GOT3 (cell line): ENCODE data around the gene ADAM8.
"Not testable (repeated sequence)": the region's sequence is repeated elsewhere in the genome, so short reads cannot be mapped to it uniquely, and the experiment has no call there.

Experiments used
- DNase-seq: peaks from one replicate; lab custom pipeline; 2025; ENCODE audit warnings: mixed read lengths; lab: John Stamatoyannopoulos, UW

ADAM8 gene

GRCh38 chr10:133276435-133277201 lies at the start of gene ADAM8:
ADAM8 (minus strand) TSS chr10:133276868; CDS start chr10:133276817, 51 bp downstream.
- no peak for DNase-seq

- DNase-seq, result no peak
Observed at GRCh38 chr10:133326223-133326551, 49.5 kb upstream of the ADAM8 start.

- DNase-seq, result no peak
Observed at GRCh38 chr10:133325440-133326222, 49.0 kb upstream of the ADAM8 start.

- no peak for DNase-seq
Observed at GRCh38 chr10:133324857-133325260, 48.2 kb upstream of the ADAM8 start.

GRCh38 chr10:133324198-133324792 lies 47.6 kb upstream of the ADAM8 start:
- DNase-seq, result no peak

DNA sequence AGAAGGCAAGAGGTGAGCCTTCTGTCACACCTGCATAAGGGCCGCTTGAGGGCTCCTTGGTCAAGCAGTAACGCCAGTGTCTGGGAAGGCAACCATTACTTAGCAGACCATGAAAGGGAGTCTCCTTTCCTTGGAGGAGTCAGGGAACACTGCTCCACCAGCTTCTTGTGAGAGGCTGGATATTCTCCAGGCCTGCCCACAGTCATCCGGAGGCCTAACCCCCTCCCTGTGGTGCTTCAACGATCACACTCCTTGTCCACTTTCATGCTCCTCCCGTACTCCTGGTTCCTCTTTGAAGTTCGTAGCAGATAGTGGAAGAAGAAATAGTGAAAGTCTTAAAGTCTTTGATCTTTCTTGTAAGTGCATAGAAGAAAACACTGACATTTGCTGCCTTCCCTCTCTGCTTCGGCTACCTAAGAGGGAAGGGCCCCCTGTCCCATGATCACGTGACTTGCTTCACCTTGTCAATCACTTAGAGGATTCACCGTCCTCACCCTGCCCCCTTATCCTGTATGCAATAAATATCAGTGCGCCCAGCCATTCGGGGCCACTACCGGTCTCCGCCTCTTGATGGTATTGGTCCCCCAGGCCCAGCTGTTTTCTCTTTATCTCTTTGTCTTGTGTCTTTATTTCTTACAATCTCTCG lies 45.5 kb upstream of the ADAM8 start:
- not testable (repeated sequence) for DNase-seq

DNA sequence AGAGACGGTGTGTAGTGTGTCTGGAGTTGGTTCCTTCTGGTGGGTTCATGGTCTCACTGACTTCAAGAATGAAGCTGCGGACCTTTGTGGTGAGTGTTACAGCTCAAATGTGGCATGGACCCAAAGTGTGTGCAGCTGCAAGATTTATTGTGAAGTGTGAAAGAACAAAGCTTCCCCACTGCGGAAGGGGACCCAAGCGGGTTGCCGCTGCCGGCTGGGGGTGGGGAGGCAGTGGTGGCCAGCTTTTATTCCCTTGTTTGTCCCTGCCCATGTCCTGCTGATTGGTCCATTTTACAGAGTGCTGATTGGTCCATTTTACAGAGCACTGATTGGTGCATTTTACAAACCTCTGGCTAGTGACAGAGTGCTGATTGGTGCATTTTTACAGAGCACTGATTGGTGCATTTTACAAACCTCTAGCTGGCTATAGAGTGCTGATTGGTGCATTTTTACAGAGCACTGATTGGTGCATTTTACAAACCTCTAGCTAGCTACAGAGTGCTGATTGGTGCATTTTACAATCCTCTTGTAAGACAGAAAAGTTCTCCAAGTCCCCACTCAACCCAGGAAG lies 44.3 kb upstream of the ADAM8 start:
- DNase-seq, result not testable (repeated sequence)

GRCh38 chr10:133318494-133319127 lies 41.9 kb upstream of the ADAM8 start:
- DNase-seq, result no peak

DNA sequence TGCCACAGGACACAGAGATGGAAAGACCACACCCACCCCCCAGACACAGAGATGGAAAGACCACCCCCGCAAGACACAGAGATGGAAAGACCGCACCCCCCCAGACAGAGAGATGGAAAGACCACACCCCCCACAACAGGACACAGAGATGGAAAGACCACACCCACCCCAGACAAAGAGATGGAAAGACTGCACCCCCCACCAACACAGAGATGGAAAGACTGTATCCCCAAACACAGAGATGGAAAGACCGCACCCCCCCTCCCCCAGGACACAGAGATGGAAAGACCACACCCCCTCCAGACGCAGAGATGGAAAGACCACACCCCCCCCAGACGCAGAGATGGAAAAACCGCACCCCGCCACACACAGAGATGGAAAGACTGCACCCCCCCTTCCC lies 40.1 kb upstream of the ADAM8 start:
- no peak for DNase-seq

- DNase-seq, result no peak
Observed at GRCh38 chr10:133316266-133316665, 39.6 kb upstream of the ADAM8 start.

GRCh38 chr10:133315847-133316246 lies 39.2 kb upstream of the ADAM8 start:
- DNase-seq, result no peak

DNA sequence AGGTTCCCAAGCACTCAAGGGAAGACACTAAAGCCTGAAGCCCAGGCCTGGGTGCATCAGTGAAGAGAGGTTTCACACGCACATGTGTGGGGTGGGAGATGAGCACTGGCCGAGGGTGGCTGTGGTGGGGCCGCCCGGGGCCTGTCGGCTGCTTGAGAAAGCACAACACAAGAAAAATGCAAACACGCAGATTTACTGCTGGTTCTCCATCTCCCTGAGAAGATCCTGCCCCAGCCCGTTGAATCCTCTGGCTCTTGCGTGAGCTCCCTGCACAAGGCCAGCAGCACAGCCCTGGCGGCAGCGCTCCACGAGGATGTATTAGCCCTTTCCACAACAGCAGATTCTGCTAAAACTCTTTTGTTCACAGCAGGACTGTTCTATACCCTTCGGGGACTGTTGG lies 38.2 kb upstream of the ADAM8 start:
- no peak for DNase-seq

DNA sequence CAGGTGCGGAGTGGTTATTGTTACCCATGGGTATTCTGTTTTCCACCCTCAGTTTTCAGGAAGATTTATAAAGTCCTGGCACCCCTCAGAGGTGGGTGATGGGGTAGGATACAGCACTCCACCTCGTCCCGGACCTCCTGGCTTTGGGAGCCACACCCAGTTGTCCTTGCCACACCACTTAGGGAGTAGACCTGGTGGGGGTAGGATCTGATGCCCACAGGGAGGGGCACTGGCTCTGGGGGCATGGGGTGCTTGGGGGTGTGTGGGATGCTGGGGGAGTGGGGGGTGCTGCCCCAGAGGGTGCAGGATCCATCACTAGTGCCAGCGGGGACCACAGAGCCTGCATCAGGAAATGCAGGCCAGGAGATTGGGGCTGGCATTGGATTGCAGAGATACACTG lies 36.5 kb upstream of the ADAM8 start:
- no peak for DNase-seq

DNA sequence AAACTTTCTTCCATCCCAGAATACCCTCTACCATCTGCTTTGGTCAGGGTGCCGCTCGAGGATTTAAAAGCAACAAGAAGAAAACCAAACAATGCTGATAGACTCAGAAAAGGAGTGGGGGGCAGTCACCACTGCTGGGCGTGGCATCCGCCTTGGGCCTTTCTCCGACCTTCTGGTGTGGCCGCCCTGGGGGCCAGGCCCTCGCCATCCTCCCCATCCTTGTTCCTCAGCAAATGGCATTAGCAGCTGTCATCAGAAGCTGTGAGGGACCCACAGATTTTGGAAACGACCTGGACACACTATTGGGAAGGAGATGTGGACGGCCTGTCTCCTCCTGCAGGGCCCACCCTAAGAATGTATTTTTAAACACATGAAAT lies 36.1 kb upstream of the ADAM8 start:
- no peak for DNase-seq

DNA sequence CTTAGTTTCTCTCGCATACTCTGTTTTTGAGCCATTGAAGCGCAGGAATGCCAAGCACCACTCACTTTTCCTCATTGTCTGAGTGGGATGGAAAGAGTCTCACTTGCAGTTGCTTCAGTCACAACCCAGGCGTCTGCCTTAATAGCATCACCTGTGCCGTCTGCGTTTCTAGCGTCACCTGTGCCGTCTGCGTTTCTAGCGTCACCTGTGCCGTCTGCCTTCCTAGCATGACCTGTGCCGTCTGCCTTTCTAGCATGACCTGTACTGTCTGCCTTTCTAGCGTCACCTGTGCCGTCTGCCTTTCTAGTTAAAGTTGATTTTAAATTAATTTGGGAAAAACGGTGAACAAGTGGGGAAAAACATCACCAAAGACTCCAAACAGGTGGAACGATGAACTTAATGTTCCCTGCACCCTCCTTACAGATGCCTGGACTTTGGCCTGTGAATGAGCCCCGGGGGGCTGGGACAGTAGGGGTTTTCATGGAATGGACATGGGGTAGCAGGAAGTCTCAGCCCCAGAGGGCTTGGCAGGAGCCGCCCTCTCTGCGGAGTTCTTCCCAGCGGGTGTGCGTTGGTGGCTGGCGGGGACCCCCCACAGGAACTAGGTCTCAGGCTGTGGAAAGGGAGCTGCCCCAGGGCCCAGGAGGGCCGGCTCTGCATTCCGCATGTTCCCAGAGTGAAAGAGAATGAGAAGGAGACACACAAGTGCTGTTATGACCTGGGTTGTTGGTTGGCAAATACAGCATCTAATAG lies 35.5 kb upstream of the ADAM8 start:
- no peak for DNase-seq

GRCh38 chr10:133311570-133311969 lies 34.9 kb upstream of the ADAM8 start:
- no peak for DNase-seq

- no peak for DNase-seq
Observed at GRCh38 chr10:133310789-133311188, 34.1 kb upstream of the ADAM8 start.

GRCh38 chr10:133310399-133310755 lies 33.7 kb upstream of the ADAM8 start:
- no peak for DNase-seq

DNA sequence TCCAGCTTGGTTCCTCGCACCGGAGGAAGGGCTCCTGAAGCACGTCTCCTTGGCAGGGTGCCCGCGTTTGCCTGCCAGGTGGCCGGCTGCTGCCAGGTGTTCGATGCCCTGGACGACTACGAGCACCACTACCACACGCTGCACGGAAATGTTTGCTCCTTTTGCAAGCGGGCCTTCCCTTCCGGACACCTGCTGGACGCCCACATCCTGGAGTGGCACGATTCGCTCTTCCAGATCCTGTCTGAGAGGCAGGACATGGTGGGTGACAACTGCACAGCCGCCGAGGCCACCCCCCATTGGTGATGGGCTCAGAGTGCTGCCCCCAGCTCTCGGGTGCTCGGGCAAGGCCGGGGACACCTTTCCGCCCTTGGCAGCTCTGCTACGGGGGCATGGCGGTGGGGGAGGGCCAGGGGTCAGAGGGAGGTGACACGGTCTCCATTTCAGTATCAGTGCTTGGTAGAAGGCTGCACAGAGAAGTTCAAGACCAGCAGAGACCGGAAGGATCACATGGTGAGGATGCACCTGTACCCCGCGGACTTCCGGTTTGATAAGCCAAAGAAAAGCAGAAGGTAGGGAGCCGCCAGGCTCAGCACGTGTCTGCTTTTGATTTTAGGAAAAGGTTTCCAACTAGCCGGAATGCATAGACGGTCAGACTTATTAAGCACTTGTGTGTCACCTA lies 33.2 kb upstream of the ADAM8 start:
- no peak for DNase-seq

DNA sequence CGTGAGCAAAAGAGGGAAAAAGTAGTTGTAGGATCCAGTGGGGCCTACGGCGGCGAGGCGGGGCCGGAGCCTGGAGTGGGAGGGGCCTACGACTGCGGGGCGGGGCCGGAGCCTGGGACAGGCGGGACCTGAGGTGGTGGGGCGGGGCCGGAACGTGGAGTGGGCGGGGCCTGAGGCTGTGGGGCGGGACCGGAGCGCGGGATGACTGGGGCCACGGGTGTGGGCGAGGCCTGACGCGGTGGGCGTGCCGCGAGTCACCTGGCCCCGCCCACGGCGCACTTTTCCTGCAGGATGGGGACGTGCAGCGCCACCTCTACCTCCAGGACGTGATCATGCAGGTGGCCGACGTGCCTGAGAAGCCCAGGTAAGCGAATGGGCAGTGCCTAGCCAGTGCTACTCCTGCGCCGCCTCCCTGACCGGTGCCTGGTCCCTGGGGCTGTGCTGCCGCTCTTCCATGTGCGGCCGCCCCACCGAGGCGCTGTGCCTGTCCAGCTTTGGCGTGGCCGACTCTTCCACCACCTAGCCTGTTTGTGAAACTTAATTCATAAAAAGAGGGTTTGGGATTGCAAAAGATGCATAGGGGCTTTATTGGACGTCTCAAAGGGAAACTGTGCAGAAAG lies 32.5 kb upstream of the ADAM8 start:
- peak; percentile 87 for DNase-seq
